Loucy (cell line): Measurements from ENCODE around the gene GPR18.

Experiments used
- H2AFZ ChIP-seq: fragments of 200-600 bp; sonication (generic); 2 replicates; pipeline ENCODE4 v1.6.0; 2016; ENCODE audit warnings: antibody characterized with exemption, mild to moderate bottlenecking, low read length, moderate library complexity
- H3F3A ChIP-seq: fragments of 200-600 bp; 2 replicates; pipeline ENCODE4 v1.6.0; 2016; ENCODE audit warnings: antibody characterized with exemption, low read depth, mild to moderate bottlenecking
- H3K27me3 ChIP-seq: fragments of 200-600 bp; sonication (generic); 2 replicates; pipeline ENCODE4 v1.6.1; 2014; ENCODE audit warnings: low read length, mild to moderate bottlenecking; ENCODE audit not compliant: insufficient read depth, poor library complexity, severe bottlenecking
- H3K36me3 ChIP-seq: fragments of 200-600 bp; sonication (generic); 2 replicates; pipeline ENCODE4 v1.6.1; 2016; ENCODE audit warnings: low read length; ENCODE audit not compliant: insufficient read depth
- H3K4me1 ChIP-seq: fragments of 200-600 bp; sonication (generic); 2 replicates; pipeline ENCODE4 v1.5.1; 2014; ENCODE audit warnings: low read length, mild to moderate bottlenecking; ENCODE audit not compliant: insufficient read depth, poor library complexity, severe bottlenecking
- H3K4me2 ChIP-seq: fragments of 200-600 bp; sonication (generic); 2 replicates; pipeline ENCODE4 v1.6.0; 2014; ENCODE audit warnings: antibody characterized with exemption, low read length, low read depth, mild to moderate bottlenecking; ENCODE audit not compliant: poor library complexity, severe bottlenecking
- H3K4me3 ChIP-seq: fragments of 200-600 bp; sonication (generic); 2 replicates; pipeline ENCODE4 v1.5.1; 2014; ENCODE audit warnings: low read length, mild to moderate bottlenecking, mixed read lengths; ENCODE audit not compliant: poor library complexity, severe bottlenecking
- H3K79me2 ChIP-seq: fragments of 200-600 bp; sonication (generic); 2 replicates; pipeline ENCODE4 v1.6.1; 2014; ENCODE audit warnings: low read length; ENCODE audit not compliant: insufficient read depth
- H3K9ac ChIP-seq: fragments of 200-600 bp; sonication (generic); 2 replicates; pipeline ENCODE4 v1.6.0; 2014; ENCODE audit warnings: mild to moderate bottlenecking, low read depth, low read length, moderate library complexity; ENCODE audit not compliant: poor library complexity, severe bottlenecking
- H3K9me2 ChIP-seq: fragments of 200-600 bp; sonication (generic); replicated peaks from 2 replicates; pipeline ENCODE4 v1.6.1; 2016; ENCODE audit warnings: low read depth, low read length, mixed read lengths
- H3K9me3 ChIP-seq: fragments of 200-600 bp; sonication (generic); 2 replicates; pipeline ENCODE4 v1.6.1; 2014; ENCODE audit warnings: mild to moderate bottlenecking, antibody characterized with exemption, low read length, low read depth; ENCODE audit not compliant: insufficient read depth
- H4K20me1 ChIP-seq: fragments of 200-600 bp; sonication (generic); 2 replicates; pipeline ENCODE4 v1.6.0; 2014; ENCODE audit warnings: antibody characterized with exemption, low read length, mild to moderate bottlenecking; ENCODE audit not compliant: insufficient read depth, poor library complexity, severe bottlenecking
- CTCF ChIP-seq: fragments of 200-600 bp; sonication (generic); conservative IDR thresholded peaks from 2 replicates; pipeline ENCODE4 v1.5.1; 2014; ENCODE audit warnings: mild to moderate bottlenecking, antibody characterized with exemption, low read length
- EZH2phosphoT487 ChIP-seq: fragments of 200-600 bp; IDR thresholded peaks from 2 replicates; pipeline ENCODE4 v1.6.1; 2018; ENCODE audit warnings: antibody characterized with exemption, mild to moderate bottlenecking, moderate library complexity, borderline replicate concordance

GPR18 gene

GRCh38 chr13:99280166-99280565 is 22.0 kb upstream of the GPR18 start:
- Histone ChIP-seq H3K9ac (peak overlapping the region; percentile 4), H3K4me2 (no peak overlapping the region), H3K9me2 (no peaks in the 10 kb centered on the region), H3K9me3 (no peaks in the 10 kb centered on the region), H3F3A (0 out of 2 replicates have a peak, but pooled peaks cover 2% of the 10 kb centered on the region), H3K4me3 (no peak overlapping the region), H2AFZ (no peak overlapping the region), H3K4me1 (peaks cover 82% of the 10 kb centered on the region), H3K36me3 (peaks cover 23% of the 10 kb centered on the region; the same call in 1 of the 2 replicates), H4K20me1 (no peaks in the 10 kb centered on the region), H3K27me3 (no peaks in the 10 kb centered on the region), H3K79me2 (peaks cover 71% of the 10 kb centered on the region)
- no peak for TF ChIP-seq EZH2phosphoT487
- TF ChIP-seq CTCF = no peak

DNA sequence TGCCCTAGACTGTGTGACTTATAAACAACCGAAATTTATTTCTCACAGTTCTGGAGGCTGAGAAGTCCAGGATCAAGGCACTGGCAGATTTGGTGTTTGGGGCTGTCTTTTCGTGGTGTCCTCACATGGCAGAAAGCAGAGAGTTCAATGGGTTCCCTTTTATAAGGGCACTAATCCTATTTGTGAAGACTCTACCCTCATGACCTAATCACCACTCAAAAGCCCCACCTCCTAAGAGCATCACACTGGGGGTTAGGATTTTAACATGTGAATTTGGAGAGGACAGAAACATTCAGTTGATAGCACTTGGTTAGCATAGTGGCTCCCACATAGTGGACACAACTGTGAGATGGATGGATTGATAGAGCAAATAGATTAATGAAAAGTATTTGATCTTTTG is 21.5 kb upstream of the GPR18 start:
- Histone ChIP-seq H3K9me2 (no peaks in the 10 kb centered on the region), H3K36me3 (peaks cover 23% of the 10 kb centered on the region; the same call in 1 of the 2 replicates), H3K4me1 (peaks cover 82% of the 10 kb centered on the region), H3F3A (0 out of 2 replicates have a peak, but pooled peaks cover 4% of the 10 kb centered on the region), H2AFZ (no peak overlapping the region), H3K9ac (peak overlapping the region; percentile 60), H3K79me2 (peaks cover 65% of the 10 kb centered on the region), H3K27me3 (no peaks in the 10 kb centered on the region), H4K20me1 (no peaks in the 10 kb centered on the region), H3K9me3 (no peaks in the 10 kb centered on the region), H3K4me3 (no peak overlapping the region), H3K4me2 (peak overlapping the region; percentile 60)
- TF ChIP-seq CTCF (no peak), EZH2phosphoT487 (no peak)

DNA sequence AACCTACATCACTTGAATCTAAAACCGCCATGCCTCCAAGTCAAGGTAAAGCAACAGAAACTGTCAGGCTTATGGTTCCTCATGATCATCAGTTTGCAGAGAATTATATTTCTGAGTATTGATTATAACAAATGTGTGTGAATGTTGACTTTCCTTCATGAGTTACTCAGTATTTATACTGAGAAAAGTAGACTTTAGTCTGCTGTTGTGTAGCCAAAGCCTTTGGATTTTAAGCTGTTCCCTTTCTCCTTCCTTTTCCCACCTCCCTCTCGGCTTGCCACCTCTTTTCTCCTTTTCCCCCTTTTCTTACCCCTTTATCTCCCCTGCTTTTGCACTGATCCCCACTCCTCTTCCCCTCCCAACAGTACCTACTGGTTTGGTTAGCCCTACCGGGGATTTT is 20.7 kb upstream of the GPR18 start:
- H3K36me3 ChIP-seq = peaks cover 23% of the 10 kb centered on the region; the same call in 1 of the 2 replicates
- TF ChIP-seq CTCF (no peak), EZH2phosphoT487 (no peak)
- H3K9me3 ChIP-seq = no peaks in the 10 kb centered on the region
- H3K79me2 ChIP-seq = peaks cover 62% of the 10 kb centered on the region
- H3F3A ChIP-seq = peaks cover 4% of the 10 kb centered on the region; the same call in 1 of the 2 replicates
- H3K27me3 ChIP-seq = no peaks in the 10 kb centered on the region
- peak overlapping the region; percentile 52 for H3K4me3 ChIP-seq
- H3K9me2 ChIP-seq = no peaks in the 10 kb centered on the region
- H3K4me1 ChIP-seq = peaks cover 84% of the 10 kb centered on the region
- H2AFZ ChIP-seq = no peak overlapping the region
- H4K20me1 ChIP-seq = peaks cover 5% of the 10 kb centered on the region
- peak overlapping the region; percentile 60 for H3K4me2 ChIP-seq
- peak overlapping the region; percentile 60 for H3K9ac ChIP-seq
